Tibial nerve (tissue), 3 donors: Measurements from ENCODE around the gene NR2F1-AS1.

Source experiments
- CTCF ChIP-seq, 5 experiments: fragments of 200-600 bp in 3 of 5; fragments of 450-650 bp in 2 of 5; sonication (generic) in 3 of 5; IDR thresholded peaks; one replicate each; pipeline ENCODE4 v1.5.1; 2016 to 2019; ENCODE audit warnings: antibody characterized with exemption in 5 of 5, mild to moderate bottlenecking in 3 of 5, moderate library complexity in 2 of 5
- POLR2A ChIP-seq, 2 donors: fragments of 450-650 bp; IDR thresholded peaks; one replicate each; pipeline ENCODE4 v1.6.1; 2017; ENCODE audit warnings: antibody characterized with exemption in 2 of 2, mild to moderate bottlenecking in 2 of 2, moderate library complexity in 2 of 2

- TF ChIP-seq CTCF (IDR thresholded peaks at IDR 0.05) (peak in 2 of 5 experiments; percentile 36 to 51), POLR2A (IDR thresholded peaks at IDR 0.05) (peak; percentile 41 to 58)
These were observed 2.0 kb downstream of the NR2F1-AS1 start for GRCh38 chr5:93578813-93579691.
